Tongue (tissue), 2 donors: Measurements from ENCODE around the gene DDR1. TPM values are rescaled to one million over a fixed set of nuclear protein-coding genes. Genes with fewer than 3 reads are reported as not detected.
"Not testable (repeated sequence)": the region's sequence is repeated elsewhere in the genome, so short reads cannot be mapped to it uniquely, and the experiment has no call there.

Experiments used
- DNase-seq: peaks from one replicate; pipeline ENCODE4 v3.0.0-alpha.2; 2015
- total RNA-seq: library from RNA; depleted of rRNA; stranded (reverse); fragments of >200 nt; gene quantifications from one replicate; pipeline ENCODE4 v1.2.3, GENCODE V29; 2014

DDR1 gene
- total RNA-seq, 1 donor from 2014 or later, result 73.2 TPM

GRCh38 chr6:30894381-30894780 is 10.1 kb downstream of the DDR1 start:
- no peak for DNase-seq

- no peak for DNase-seq
Measured at GRCh38 chr6:30894935-30895334, 10.6 kb downstream of the DDR1 start.

- DNase-seq, result no peak
Measured at GRCh38 chr6:30895343-30895742, 11.0 kb downstream of the DDR1 start.

GRCh38 chr6:30896541-30896940 is 12.2 kb downstream of the DDR1 start:
- DNase-seq, result no peak

- no peak for DNase-seq
Measured at GRCh38 chr6:30897882-30898281, 13.6 kb downstream of the DDR1 start.

- DNase-seq, result no peak
Measured at GRCh38 chr6:30898750-30899360, 14.5 kb downstream of the DDR1 start.

GRCh38 chr6:30900863-30901417 is 16.6 kb downstream of the DDR1 start:
- DNase-seq, result no peak

- no peak for DNase-seq
Measured at GRCh38 chr6:30901436-30901835, 17.1 kb downstream of the DDR1 start.

- not testable (repeated sequence) for DNase-seq
Measured at GRCh38 chr6:30902196-30902595, 17.9 kb downstream of the DDR1 start.

GRCh38 chr6:30902709-30903108 is 18.4 kb downstream of the DDR1 start:
- no peak for DNase-seq

GRCh38 chr6:30903236-30903635 is 18.9 kb downstream of the DDR1 start:
- no peak for DNase-seq

- not testable (repeated sequence) for DNase-seq
Measured at GRCh38 chr6:30907290-30907757, 23.0 kb downstream of the DDR1 start.

- peak; percentile 100 for DNase-seq
Measured at GRCh38 chr6:30907758-30908591, 23.7 kb downstream of the DDR1 start, which contains the start of gene GTF2H4. Gene GTF2H4, plus strand, starts transcription at chr6:30908207.

GRCh38 chr6:30908700-30909099 is 24.4 kb downstream of the DDR1 start:
- no peak for DNase-seq

GRCh38 chr6:30910473-30910872 is 26.2 kb downstream of the DDR1 start:
- DNase-seq, result not testable (repeated sequence)

- DNase-seq, result peak; percentile 5
Measured at GRCh38 chr6:30912746-30913520, 28.6 kb downstream of the DDR1 start.

GRCh38 chr6:30913721-30914075 is 29.4 kb downstream of the DDR1 start:
- DNase-seq, result no peak

- DNase-seq, result peak; percentile 96
Measured at GRCh38 chr6:30914076-30914853, 29.9 kb downstream of the DDR1 start, which contains the start of gene VARS2. Gene VARS2, plus strand, starts transcription at chr6:30914238. Its CDS starts 599 bp downstream, at chr6:30914837.

GRCh38 chr6:30914854-30915590 is 30.7 kb downstream of the DDR1 start:
- no peak for DNase-seq

- DNase-seq, result peak; percentile 81
Measured at GRCh38 chr6:30915591-30915946, 31.2 kb downstream of the DDR1 start.

- DNase-seq, result no peak
Measured at GRCh38 chr6:30917041-30917440, 32.7 kb downstream of the DDR1 start.
